Trophoblast cell (in vitro differentiated cells and primary cell): ENCODE measurements around the gene NECTIN2.
"Not testable (repeated sequence)": the region's sequence is repeated elsewhere in the genome, so short reads cannot be mapped to it uniquely, and the experiment has no call there.

Source experiments
- DNase-seq, 2 donors: peaks; one replicate each; pipeline ENCODE4 v3.0.0-alpha.2; 2016
- H2AFZ ChIP-seq: 2 replicates; pipeline ENCODE4 v1.6.1; 2013; ENCODE audit warnings: low read length, moderate library complexity, mild to moderate bottlenecking; ENCODE audit not compliant: insufficient read depth, poor library complexity
- H2AK5ac ChIP-seq: 2 replicates; pipeline ENCODE4 v1.6.1; 2013; ENCODE audit warnings: mild to moderate bottlenecking, low read length
- H2BK120ac ChIP-seq: 2 replicates; pipeline ENCODE4 v1.6.1; 2013; ENCODE audit warnings: low read length, mild to moderate bottlenecking, moderate library complexity; ENCODE audit not compliant: insufficient read depth, poor library complexity
- H2BK12ac ChIP-seq: 2 replicates; pipeline ENCODE4 v1.6.1; 2013; ENCODE audit warnings: mild to moderate bottlenecking, low read length, moderate library complexity
- H2BK5ac ChIP-seq: 2 replicates; pipeline ENCODE4 v1.6.1; 2013; ENCODE audit warnings: low read length, low read depth, moderate library complexity, mild to moderate bottlenecking; ENCODE audit not compliant: poor library complexity
- H3K14ac ChIP-seq: 2 replicates; pipeline ENCODE4 v1.6.1; 2013; ENCODE audit warnings: mild to moderate bottlenecking, low read length
- H3K18ac ChIP-seq: 2 replicates; pipeline ENCODE4 v1.6.1; 2013; ENCODE audit warnings: mild to moderate bottlenecking, low read length
- H3K23ac ChIP-seq: 2 replicates; pipeline ENCODE4 v1.6.1; 2013; ENCODE audit warnings: low read length
- H3K27ac ChIP-seq: 2 replicates; pipeline ENCODE4 v1.5.1; 2013; ENCODE audit warnings: low read depth, mild to moderate bottlenecking, inconsistent platforms, low read length, moderate library complexity
- H3K27me3 ChIP-seq: 2 replicates; pipeline ENCODE4 v1.6.1; 2013; ENCODE audit warnings: inconsistent platforms, mild to moderate bottlenecking, low read length, moderate library complexity; ENCODE audit not compliant: insufficient read depth
- H3K36me3 ChIP-seq, 2 experiments: 1 replicate in 1 of 2; 2 replicates in 1 of 2; pipeline ENCODE4 v1.6.1; 2013; ENCODE audit warnings: low read length in 2 of 2, mild to moderate bottlenecking in 2 of 2, moderate library complexity in 1 of 2; ENCODE audit not compliant: insufficient read depth in 2 of 2, control insufficient read depth in 1 of 2
- H3K4ac ChIP-seq: 2 replicates; pipeline ENCODE4 v1.6.1; 2013; ENCODE audit warnings: low read depth, mild to moderate bottlenecking, low read length, moderate library complexity
- H3K4me1 ChIP-seq, 2 experiments: 1 replicate in 1 of 2; 2 replicates in 1 of 2; pipeline ENCODE4 v1.6.1; 2013; ENCODE audit warnings: low read length in 2 of 2, mild to moderate bottlenecking in 2 of 2, moderate library complexity in 1 of 2; ENCODE audit not compliant: insufficient read depth in 2 of 2, control insufficient read depth in 1 of 2
- H3K4me2 ChIP-seq: 2 replicates; pipeline ENCODE4 v1.6.1; 2013; ENCODE audit warnings: inconsistent platforms, mild to moderate bottlenecking, low read length, moderate library complexity
- H3K4me3 ChIP-seq: 2 replicates; pipeline ENCODE4 v1.5.1; 2013; ENCODE audit warnings: mild to moderate bottlenecking, low read depth, low read length, inconsistent platforms
- H3K79me1 ChIP-seq: one replicate; pipeline ENCODE4 v1.6.1; 2013; ENCODE audit warnings: low read length
- H3K79me2 ChIP-seq: 2 replicates; pipeline ENCODE4 v1.6.1; 2013; ENCODE audit warnings: low read length, mild to moderate bottlenecking; ENCODE audit not compliant: control insufficient read depth, insufficient read depth, poor library complexity
- H3K9ac ChIP-seq: 2 replicates; pipeline ENCODE4 v1.6.1; 2013; ENCODE audit warnings: mild to moderate bottlenecking, low read length
- H3K9me3 ChIP-seq: 2 replicates; pipeline ENCODE4 v1.6.1; 2013; ENCODE audit warnings: low read depth, mild to moderate bottlenecking, control low read depth, inconsistent platforms, low read length; ENCODE audit not compliant: insufficient read depth
- H4K12ac ChIP-seq: 2 replicates; pipeline ENCODE4 v1.6.1; 2013; ENCODE audit warnings: low read depth, mild to moderate bottlenecking, low read length, moderate library complexity
- H4K8ac ChIP-seq: 2 replicates; pipeline ENCODE4 v1.6.1; 2013; ENCODE audit warnings: low read depth, mild to moderate bottlenecking, low read length, moderate library complexity
- H4K91ac ChIP-seq: one replicate; pipeline ENCODE4 v1.6.1; 2013; ENCODE audit warnings: low read depth, mild to moderate bottlenecking, low read length, moderate library complexity
- WGBS: extraction: QIAGEN DNeasy Blood & Tissue Kit; methylation state at CpG from one replicate; pipeline ENCODE4 v1.1.7; 2013; ENCODE audit warnings: missing lambda C conversion rate; ENCODE audit not compliant: insufficient read length, insufficient coverage; ENCODE audit errors: extremely low coverage; 5-methylcytosine and 5-hydroxymethylcytosine counted together

The NECTIN2 gene

DNA sequence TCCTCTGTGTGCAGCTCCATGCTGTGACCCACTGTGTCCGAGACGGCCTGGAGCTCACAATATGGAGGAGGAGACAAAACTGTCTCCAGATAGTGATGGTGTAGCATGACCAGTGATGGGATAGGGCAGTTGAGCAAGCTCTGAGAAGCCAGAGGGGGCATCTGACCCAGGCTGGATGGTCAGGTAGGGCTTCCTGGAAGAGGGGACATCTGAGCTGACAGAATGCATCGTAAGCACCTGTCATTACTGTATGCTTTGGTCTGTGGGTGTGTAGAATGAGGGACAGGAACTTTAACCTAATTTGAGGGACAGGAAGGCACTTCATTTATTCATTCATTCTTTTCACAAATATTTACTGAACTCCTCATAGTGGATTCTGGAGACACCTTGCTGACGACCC lies 38.5 kb downstream of the NECTIN2 start:
- Histone ChIP-seq H3K4ac (peak overlapping the region; percentile 81), H2AK5ac (no peak overlapping the region), H4K12ac (no peak overlapping the region), H3K4me3 (no peak overlapping the region), H3K23ac (no peak overlapping the region), H2BK5ac (no peak overlapping the region), H2AFZ (no peak overlapping the region), H3K79me1 (peaks cover 11% of the 10 kb centered on the region), H3K14ac (no peak overlapping the region), H4K8ac (no peak overlapping the region), H3K79me2 (no peaks in the 10 kb centered on the region), H3K9me3 (no peaks in the 10 kb centered on the region), H3K27ac (peak overlapping the region; percentile 22), H4K91ac (no peak overlapping the region), H3K18ac (peak overlapping the region; percentile 10), H3K36me3 (peaks cover 53 to 54% of the 10 kb centered on the region in 2 experiments), H2BK12ac (no peak overlapping the region), H3K4me1 (peaks cover 32 to 39% of the 10 kb centered on the region in 2 experiments), H3K9ac (no peak overlapping the region), H3K27me3 (no peaks in the 10 kb centered on the region), H3K4me2 (no peak overlapping the region), H2BK120ac (no peak overlapping the region)
- DNase-seq = peak; percentile 64 to 67
- WGBS = no CpG with 5 or more reads among the region's 4 CpGs

DNA sequence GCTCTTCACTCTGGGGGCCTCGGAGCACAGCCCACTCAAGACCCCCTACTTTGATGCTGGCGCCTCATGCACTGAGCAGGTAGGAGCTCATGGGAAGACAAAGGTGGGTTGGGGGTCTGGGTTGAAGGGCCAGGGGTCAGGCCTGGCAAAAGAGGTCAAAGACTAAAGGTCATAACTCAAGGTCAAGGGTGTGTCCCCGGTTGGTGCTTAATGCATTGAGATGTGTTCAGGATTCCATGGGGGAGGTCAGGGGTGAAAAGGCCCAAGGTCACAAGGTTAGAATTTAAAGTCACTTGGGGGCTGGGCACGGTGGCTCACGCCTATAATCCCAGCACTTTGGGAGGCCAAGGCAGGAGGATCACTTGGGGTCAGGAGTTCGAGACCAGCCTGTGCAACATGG lies 40.0 kb downstream of the NECTIN2 start:
- DNase-seq = no peak
- Histone ChIP-seq H2BK120ac (no peak overlapping the region), H3K4me3 (no peak overlapping the region), H3K18ac (no peak overlapping the region), H3K4me2 (no peak overlapping the region), H2AK5ac (no peak overlapping the region), H2AFZ (no peak overlapping the region), H3K27ac (peak overlapping the region; percentile 47), H3K79me1 (peaks cover 8% of the 10 kb centered on the region), H3K23ac (no peak overlapping the region), H3K9me3 (no peaks in the 10 kb centered on the region), H3K14ac (no peak overlapping the region), H2BK12ac (no peak overlapping the region), H3K36me3 (peaks cover 45 to 49% of the 10 kb centered on the region in 2 experiments), H3K4ac (no peak overlapping the region), H4K91ac (peak overlapping the region; percentile 40), H3K4me1 (peaks cover 28 to 35% of the 10 kb centered on the region in 2 experiments), H4K12ac (no peak overlapping the region), H4K8ac (no peak overlapping the region), H3K79me2 (peaks cover under 1% of the 10 kb centered on the region), H3K27me3 (no peaks in the 10 kb centered on the region), H2BK5ac (peak overlapping the region; percentile 51), H3K9ac (no peak overlapping the region)
- no CpG with 5 or more reads among the region's 6 CpGs for WGBS

DNA sequence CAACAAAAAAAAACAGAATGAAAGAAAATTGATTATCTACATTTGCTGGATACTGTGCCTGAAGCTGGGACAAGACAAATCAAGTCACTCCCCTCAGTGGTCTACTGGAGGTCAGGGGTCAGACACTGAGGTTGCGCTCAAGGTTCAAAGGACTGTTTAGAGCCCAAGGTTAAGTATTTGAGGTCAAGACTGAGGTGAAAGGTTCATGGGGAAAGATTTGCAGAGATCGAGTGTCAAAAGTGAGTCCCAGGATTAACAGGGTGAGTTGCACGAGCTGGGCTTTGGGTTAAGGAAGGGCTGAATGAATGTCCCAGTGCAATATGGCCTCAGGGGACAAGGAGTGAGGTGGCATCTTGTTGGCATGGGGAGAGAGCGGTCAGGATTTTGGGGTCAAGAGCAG lies 41.6 kb downstream of the NECTIN2 start:
- Histone ChIP-seq H3K36me3 (peaks cover 45% of the 10 kb centered on the region in 2 experiments), H3K18ac (no peak overlapping the region), H3K27ac (no peak overlapping the region), H3K27me3 (no peaks in the 10 kb centered on the region), H2BK5ac (no peak overlapping the region), H3K4ac (no peak overlapping the region), H3K4me1 (peaks cover 29 to 32% of the 10 kb centered on the region in 2 experiments), H4K91ac (no peak overlapping the region), H2AFZ (no peak overlapping the region), H3K23ac (no peak overlapping the region), H2BK12ac (no peak overlapping the region), H2BK120ac (no peak overlapping the region), H3K79me2 (peaks cover 12% of the 10 kb centered on the region), H3K14ac (no peak overlapping the region), H4K12ac (no peak overlapping the region), H3K9ac (no peak overlapping the region), H4K8ac (no peak overlapping the region), H3K9me3 (no peaks in the 10 kb centered on the region), H3K79me1 (peaks cover 13% of the 10 kb centered on the region), H3K4me3 (no peak overlapping the region), H2AK5ac (no peak overlapping the region), H3K4me2 (no peak overlapping the region)
- WGBS = no CpG with 5 or more reads among the region's 4 CpGs
- no peak for DNase-seq

DNA sequence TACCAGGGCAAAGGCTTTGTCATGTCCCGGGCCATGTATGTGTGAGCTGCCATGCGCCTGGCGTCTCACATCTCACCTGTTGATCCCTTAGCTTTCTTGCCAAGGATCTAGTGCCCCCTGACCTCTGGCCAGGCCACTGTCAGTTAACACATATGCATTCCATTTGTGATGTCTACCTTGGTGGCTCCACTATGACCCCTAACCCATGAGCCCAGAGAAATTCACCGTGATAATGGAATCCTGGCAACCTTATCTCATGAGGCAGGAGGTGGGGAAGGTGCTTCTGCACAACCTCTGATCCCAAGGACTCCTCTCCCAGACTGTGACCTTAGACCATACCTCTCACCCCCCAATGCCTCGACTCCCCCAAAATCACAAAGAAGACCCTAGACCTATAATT lies 42.2 kb downstream of the NECTIN2 start:
- Histone ChIP-seq H3K79me2 (peaks cover 12% of the 10 kb centered on the region), H3K4me1 (peaks cover 24 to 28% of the 10 kb centered on the region in 2 experiments), H3K79me1 (peaks cover 13% of the 10 kb centered on the region), H3K36me3 (peaks cover 48% of the 10 kb centered on the region in 2 experiments)
- not testable (repeated sequence) for H3K4ac ChIP-seq, H2AK5ac ChIP-seq, H3K4me2 ChIP-seq, H2BK120ac ChIP-seq, H3K18ac ChIP-seq, H3K14ac ChIP-seq, H3K9me3 ChIP-seq, H2AFZ ChIP-seq, H3K27me3 ChIP-seq, DNase-seq, H2BK12ac ChIP-seq, H2BK5ac ChIP-seq, H4K12ac ChIP-seq, H4K91ac ChIP-seq, H3K4me3 ChIP-seq, H4K8ac ChIP-seq, H3K9ac ChIP-seq, H3K27ac ChIP-seq, H3K23ac ChIP-seq
- no CpG with 5 or more reads among the region's 5 CpGs for WGBS
